HG02623 (cell line): ENCODE data around the gene BCL2L11.

ENCODE experiments used
- ATAC-seq: cut with Tn5 transposase; IDR thresholded peaks from one replicate; pipeline ENCODE4 v1.9.1; 2021; ENCODE audit warnings: moderate library complexity; ENCODE audit not compliant: unreplicated experiment

BCL2L11 gene

DNA sequence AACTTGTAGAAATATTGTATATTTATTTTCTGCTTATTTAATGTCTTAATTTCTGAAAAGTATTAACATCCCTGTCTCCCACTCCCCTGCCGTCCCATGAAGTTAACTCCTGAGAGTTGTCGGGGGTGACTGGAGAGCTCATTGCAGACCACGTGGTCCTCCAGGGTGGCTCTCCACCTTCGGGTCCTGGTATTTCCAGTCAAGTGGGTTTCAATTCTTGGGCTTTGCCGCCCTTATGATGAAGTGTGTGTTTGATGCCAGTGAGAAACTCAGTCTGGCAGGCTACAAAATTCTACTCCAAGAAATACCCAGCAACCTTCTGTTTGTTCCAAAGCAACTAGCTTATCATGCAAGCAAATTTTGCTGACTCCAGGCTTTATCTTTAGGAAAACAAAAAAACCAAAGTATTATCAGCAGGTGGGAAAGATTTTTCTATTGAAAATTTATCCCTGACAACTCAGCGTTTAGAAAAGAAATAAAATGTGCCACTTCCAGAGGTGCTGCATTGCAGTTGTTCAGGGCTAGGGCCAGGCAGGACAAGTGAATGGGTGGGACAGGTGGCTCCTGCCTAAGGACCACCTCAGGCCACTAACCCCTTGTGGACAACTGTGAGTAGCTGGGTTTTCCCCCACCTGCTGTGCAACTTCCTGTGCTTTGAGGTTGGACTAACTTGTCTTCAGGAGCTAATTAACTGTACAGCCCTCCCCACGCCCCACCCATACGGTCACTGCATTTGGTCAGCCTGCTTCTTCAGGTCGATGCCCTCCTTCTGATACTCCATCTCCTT, 46.6 kb downstream of the BCL2L11 start:
- no peak for ATAC-seq

DNA sequence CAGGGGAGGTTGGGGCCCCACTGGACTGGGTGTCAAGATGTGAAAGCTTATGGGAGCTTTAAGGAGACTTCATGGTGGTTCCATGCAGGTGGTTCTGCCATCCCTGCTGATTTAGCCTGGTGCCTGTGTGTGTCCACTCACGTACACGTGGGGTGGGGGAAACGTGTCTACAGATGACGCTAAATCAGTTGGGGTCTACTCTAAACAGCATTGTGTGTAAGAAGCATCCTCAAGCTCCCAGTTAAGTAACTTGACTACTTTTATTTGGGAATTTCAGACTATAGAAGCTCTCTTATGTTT, 47.1 kb downstream of the BCL2L11 start:
- ATAC-seq, result no peak

DNA sequence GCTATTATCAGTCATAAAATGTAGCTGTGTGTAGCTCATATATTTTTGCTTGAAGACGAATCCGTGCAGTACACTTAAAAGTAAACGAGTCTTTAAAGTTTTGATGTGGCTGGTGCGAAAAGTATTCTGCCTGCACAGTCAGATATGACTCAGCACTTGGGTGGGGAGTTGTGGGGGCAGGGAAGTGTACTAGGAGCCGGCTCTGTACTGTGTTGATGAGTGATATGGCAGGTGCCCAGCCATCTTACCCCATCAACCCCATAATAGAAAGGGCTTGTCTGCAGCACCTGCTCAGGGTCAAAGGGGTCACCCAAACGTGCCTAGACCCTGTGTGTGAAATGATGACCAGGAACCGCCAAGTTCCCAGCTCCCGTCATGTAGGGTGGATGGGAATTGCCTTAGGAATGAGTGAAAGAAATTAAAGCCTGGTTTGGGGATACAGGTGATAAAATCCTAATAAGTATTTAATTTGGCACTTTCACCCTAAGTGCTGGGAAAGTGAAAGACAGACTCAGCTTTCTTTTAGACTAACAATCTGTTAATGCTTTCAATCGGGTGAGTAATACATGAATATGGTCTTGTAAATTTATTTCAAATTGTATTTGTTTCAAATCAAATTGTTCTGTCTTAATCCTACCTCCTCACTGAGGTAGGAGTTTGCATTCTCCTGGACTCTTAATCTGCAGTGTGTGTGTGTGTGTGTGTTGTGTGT, 48.0 kb downstream of the BCL2L11 start:
- ATAC-seq, result no peak

DNA sequence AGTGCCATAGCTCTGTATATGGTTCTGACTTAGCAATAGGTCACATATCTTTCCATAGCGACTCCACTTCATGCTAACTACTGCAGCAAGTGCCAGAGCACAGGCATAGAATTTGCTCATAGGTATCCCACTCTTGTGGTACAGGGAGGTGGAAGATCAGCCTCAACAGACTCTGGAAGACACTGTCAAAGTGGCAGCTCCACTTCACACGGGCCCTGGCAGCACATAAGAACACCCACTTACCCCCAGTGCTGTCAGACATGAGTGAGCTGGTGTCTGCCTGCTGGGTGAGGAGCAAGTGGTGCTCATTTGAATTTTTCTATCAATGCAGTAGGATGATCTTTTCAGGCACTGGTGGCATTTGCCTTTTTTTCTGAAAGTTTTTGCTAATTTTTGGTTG, 48.6 kb downstream of the BCL2L11 start:
- ATAC-seq, result no peak

- ATAC-seq, result no peak
Measured at GRCh38 chr2:111169924-111170323, 49.2 kb downstream of the BCL2L11 start.

- ATAC-seq, result no peak
Measured at GRCh38 chr2:111171337-111171930, 50.7 kb downstream of the BCL2L11 start.

- ATAC-seq, result no peak
Measured at GRCh38 chr2:111172666-111173065, 52.0 kb downstream of the BCL2L11 start.

- ATAC-seq, result no peak
Measured at GRCh38 chr2:111173338-111173737, 52.6 kb downstream of the BCL2L11 start.

DNA sequence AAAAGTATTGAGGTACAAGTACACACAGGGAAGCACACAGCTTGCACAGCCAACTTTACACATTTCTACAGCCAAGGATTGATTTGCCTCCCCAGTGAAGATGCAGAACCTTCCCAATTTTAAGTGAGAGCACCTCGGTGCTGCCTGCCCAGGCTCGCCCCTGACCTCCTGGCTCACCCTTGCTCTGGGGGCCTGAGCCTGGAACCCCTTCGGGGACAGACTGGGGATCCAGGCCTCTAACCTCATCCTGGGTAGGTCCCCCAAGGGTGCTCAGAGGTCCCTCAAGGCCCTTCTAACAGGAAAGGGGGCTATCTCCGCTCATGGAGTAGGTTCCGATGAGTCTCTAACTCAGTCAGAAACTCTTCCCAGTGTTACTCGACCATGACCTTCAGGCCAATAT, 53.1 kb downstream of the BCL2L11 start:
- ATAC-seq, result no peak

DNA sequence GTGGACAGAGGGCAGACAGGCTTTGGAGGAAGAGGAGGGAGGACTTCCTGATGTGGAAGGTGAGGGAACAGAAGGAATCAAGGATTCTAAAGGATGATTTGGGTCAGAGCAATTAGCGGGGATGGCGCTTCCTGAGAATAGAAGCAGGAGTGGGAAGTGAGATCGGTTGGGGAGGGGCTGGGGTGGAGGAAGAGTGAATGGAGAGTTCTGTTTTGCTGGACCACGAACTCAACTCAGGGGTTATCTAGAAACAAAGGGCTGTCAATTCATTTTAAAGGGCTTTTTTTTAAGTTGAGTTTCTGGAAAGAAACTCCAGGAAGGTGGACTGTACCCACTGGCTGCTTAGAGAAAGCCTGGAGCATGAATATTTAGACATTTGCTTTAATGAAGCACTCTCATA, 54.9 kb downstream of the BCL2L11 start:
- no peak for ATAC-seq

DNA sequence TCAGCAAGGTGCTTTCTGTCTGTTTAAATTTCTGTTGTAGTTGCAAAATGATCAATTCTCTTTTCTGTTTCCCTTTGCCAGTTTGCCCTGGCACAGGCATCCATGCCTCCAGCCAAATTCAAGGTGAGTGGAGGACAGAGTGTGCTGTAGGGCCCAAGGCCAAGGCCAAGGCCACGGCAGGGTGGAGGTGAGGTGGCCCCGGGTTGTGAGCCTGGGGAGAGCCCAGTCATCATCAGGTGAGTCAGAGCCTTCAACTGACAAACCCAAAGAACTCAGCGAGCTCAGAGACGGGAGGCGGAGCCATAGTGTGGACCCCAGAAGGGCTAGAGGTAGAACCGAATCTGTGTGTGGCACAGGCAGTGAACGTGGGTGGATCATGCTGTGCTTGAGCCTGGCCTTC, 55.7 kb downstream of the BCL2L11 start:
- ATAC-seq, result no peak

DNA sequence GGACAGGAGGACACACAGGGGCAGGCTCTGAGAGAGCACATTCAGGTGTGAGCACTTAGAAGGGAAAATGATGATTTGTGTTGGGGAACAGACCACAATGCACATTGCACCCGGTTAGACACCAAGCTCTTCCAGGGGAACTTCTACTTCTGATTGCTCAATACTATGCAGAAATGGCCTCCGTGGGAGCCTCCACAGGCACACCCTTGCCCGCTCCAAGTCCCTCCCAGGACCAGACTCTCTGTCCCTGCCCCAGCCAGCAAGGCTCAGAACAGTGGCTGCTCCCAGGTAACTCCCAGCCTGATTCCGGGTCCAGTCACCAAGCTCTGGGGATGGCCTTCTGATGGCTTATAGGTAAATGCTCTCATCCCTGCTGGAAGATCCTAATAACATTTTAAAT, 56.2 kb downstream of the BCL2L11 start:
- ATAC-seq, result no peak

DNA sequence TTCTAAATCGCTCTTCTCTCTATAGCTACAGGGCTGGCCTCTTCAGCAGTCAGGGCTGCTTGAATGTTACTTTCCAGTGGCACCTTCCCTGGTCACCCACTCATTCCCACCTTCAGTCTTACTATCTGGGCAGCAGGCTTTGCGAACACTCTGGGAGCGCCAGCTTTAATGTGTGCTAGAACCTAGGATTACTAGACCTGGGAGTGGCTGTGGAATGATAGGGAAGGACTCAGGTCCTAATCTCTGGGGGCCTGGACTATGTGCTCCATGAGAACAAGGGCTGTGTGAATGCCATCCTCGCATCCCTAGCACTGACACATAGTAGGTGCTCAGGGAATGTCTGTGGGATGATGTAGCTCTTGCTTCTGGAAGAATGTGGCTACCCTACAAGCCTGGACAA, 57.6 kb downstream of the BCL2L11 start:
- no peak for ATAC-seq

- ATAC-seq, result no peak
Measured at GRCh38 chr2:111178730-111179405, 58.2 kb downstream of the BCL2L11 start.

DNA sequence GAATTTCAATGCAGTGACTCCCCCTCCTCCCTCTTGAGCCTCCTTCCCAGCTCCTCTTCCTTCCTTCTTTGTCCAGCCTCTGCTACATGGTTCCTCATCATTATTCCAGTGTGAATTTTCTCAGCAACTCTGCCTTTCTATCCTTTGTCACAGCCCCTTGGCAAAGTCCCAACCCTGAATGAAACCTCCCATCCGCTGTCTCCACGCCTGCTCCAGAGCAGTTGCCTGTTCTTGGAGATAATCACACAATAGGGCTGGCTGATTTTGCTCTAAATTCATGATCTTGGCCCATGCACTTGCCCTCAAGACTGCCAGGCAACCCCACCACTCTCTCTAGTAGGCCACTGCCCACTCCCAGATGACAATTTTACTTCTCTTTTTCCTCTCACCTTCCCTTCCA, 61.4 kb downstream of the BCL2L11 start:
- no peak for ATAC-seq

DNA sequence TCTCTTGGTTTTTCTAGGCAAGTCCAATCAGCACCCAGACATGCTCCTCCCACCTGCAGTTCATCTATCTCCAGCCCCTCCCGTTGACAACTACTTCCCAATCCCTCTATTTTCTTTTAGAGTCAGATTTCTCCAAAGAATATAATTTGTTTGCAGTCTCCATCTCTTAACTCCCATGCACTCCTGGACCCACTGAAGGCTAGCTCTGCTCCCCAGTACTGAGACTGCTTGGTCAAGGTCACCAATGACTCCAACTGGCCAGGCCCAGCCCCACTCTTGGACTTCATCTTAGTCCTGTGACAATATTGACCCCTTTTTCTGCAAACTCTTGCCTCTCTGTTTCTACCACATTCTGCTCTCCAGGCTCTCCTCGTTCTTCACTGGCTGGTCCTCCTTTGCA, 62.0 kb downstream of the BCL2L11 start:
- no peak for ATAC-seq

DNA sequence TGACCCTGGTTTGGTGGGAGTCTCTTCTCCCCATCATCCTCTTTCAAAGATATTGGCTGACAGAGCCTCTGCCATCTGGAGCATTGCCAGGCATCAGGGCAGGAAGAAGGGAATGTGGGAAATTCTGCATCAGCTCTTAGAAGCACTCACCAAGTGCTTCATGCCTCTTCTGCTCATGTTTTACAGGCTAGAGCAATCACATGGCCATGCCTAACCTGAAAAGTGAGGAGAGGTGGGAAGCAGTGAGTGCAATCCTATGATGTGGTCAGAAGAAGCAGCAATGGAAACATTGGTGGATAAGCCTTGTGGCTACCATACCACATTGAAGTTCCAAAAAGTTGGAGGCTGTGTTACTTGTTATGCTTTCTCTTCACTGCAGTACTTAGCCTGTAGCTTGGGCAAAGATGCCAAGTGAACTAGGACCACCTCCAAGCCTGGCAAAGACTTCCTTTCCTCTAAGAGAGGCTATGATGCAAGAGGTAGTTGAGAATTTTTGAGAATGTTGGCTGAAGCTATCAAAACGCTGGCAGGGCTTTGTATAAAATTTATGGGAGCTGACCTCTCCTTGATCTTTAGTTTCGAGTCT, 64.1 kb downstream of the BCL2L11 start:
- no peak for ATAC-seq

GRCh38 chr2:111185361-111186022, 64.8 kb downstream of the BCL2L11 start:
- ATAC-seq, result no peak

- ATAC-seq, result no peak
Measured at GRCh38 chr2:111186121-111186715, 65.5 kb downstream of the BCL2L11 start.

- ATAC-seq, result no peak
Measured at GRCh38 chr2:111186933-111187332, 66.2 kb downstream of the BCL2L11 start.
